HEK293T (cell line): Measurements from ENCODE around the gene CD4.

Experiments
- CTCF ChIA-PET: fragments of 350-600 bp; formaldehyde crosslinking; extraction: SDS; loops from one replicate; lab custom pipeline; 2021; ENCODE audit warnings: antibody characterized with exemption, inconsistent platforms; lab: Yijun Ruan, JAX
- POLR2A ChIA-PET: fragments of 350-600 bp; formaldehyde crosslinking; extraction: SDS; loops from one replicate; lab custom pipeline; 2020; ENCODE audit warnings: antibody characterized with exemption, inconsistent platforms; lab: Yijun Ruan, JAX
- DNase-seq: peaks from one replicate; pipeline ENCODE4 v3.0.0; 2012; ENCODE audit warnings: mixed read lengths; ENCODE audit errors: extremely low spot score
- ARNT ChIP-seq: fragments of 450-650 bp; IDR thresholded peaks from 2 replicates; pipeline ENCODE4 v1.6.1; 2017; ENCODE audit warnings: mild to moderate bottlenecking
- BHLHE40 ChIP-seq: fragments of 450-650 bp; IDR thresholded peaks from 2 replicates; pipeline ENCODE4 v1.6.1; 2016; ENCODE audit warnings: mild to moderate bottlenecking, moderate library complexity, borderline replicate concordance
- CTBP1 ChIP-seq: fragments of 450-650 bp; IDR thresholded peaks from 2 replicates; pipeline ENCODE4 v1.6.1; 2016; ENCODE audit warnings: borderline replicate concordance
- ELF4 ChIP-seq: fragments of 450-650 bp; IDR thresholded peaks from 2 replicates; pipeline ENCODE4 v1.6.1; 2017; ENCODE audit warnings: antibody characterized with exemption
- FOXA1 ChIP-seq: fragments of 450-650 bp; IDR thresholded peaks from 2 replicates; pipeline ENCODE4 v1.6.1; 2016; ENCODE audit warnings: mild to moderate bottlenecking
- FOXK2 ChIP-seq: fragments of 450-650 bp; IDR thresholded peaks from 2 replicates; pipeline ENCODE4 v1.6.1; 2016; ENCODE audit warnings: mild to moderate bottlenecking
- FOXM1 ChIP-seq: fragments of 450-650 bp; IDR thresholded peaks from 2 replicates; pipeline ENCODE4 v1.6.1; 2017; ENCODE audit warnings: mild to moderate bottlenecking, borderline replicate concordance
- HDGF ChIP-seq: fragments of 450-650 bp; IDR thresholded peaks from 2 replicates; pipeline ENCODE4 v1.6.1; 2017; ENCODE audit warnings: antibody characterized with exemption, borderline replicate concordance
- L3MBTL2 ChIP-seq: fragments of 450-650 bp; conservative IDR thresholded peaks from 2 replicates; pipeline ENCODE4 v1.6.1; 2016; ENCODE audit warnings: mild to moderate bottlenecking
- LEF1 ChIP-seq: fragments of 450-650 bp; IDR thresholded peaks from 2 replicates; pipeline ENCODE4 v1.6.1; 2017; ENCODE audit warnings: mild to moderate bottlenecking, borderline replicate concordance
- NFRKB ChIP-seq: fragments of 450-650 bp; IDR thresholded peaks from 2 replicates; pipeline ENCODE4 v1.6.1; 2016; ENCODE audit warnings: mild to moderate bottlenecking, moderate library complexity
- PKNOX1 ChIP-seq: fragments of 450-650 bp; IDR thresholded peaks from 2 replicates; pipeline ENCODE4 v1.6.1; 2016
- SP1 ChIP-seq: fragments of 450-650 bp; IDR thresholded peaks from 2 replicates; pipeline ENCODE4 v1.6.1; 2017
- SUZ12 ChIP-seq: fragments of 450-650 bp; IDR thresholded peaks from 2 replicates; pipeline ENCODE4 v1.6.1; 2016; ENCODE audit warnings: mild to moderate bottlenecking
- TARDBP ChIP-seq: fragments of 450-650 bp; IDR thresholded peaks from 2 replicates; pipeline ENCODE4 v1.6.1; 2016
- ZNF384 ChIP-seq: fragments of 450-650 bp; IDR thresholded peaks from 2 replicates; pipeline ENCODE4 v1.6.1; 2016

CD4 gene

GRCh38 chr12:6831450-6831995 lies 42.2 kb downstream of the CD4 start:
- no peak for DNase-seq
- TF ChIP-seq FOXM1 (no peak), FOXK2 (no peak), CTBP1 (no peak), ZNF384 (no peak), SUZ12 (no peak), TARDBP (no peak), BHLHE40 (no peak), PKNOX1 (no peak), L3MBTL2 (no peak), FOXA1 (no peak), ARNT (no peak)
- CTCF ChIA-PET = interaction anchor here (0.6 to 2.1 kb wide), 3 partner anchors 12 to 78 kb away, joined by 3 to 6 read pairs (median 5); no protein-coding TSS in a partner anchor
- POLR2A ChIA-PET = interaction anchor here (1.0 to 6.3 kb wide), 6 partner anchors 20 to 107 kb away, joined by 3 to 51 read pairs (median 8); partner anchors contain the start of genes CDCA3, COPS7A, MLF2 and USP5

- DNase-seq = no peak
- ChIA-PET CTCF (interaction anchor here (0.6 to 2.1 kb wide), 4 partner anchors 11 to 78 kb away, joined by 3 to 6 read pairs (median 4); no protein-coding TSS in a partner anchor), POLR2A (interaction anchor here (1.0 to 6.3 kb wide), 4 partner anchors 19 to 79 kb away, joined by 3 to 51 read pairs (median 8); partner anchors contain the start of genes CDCA3, MLF2 and USP5)
- TF ChIP-seq NFRKB (no peak), FOXM1 (no peak), LEF1 (no peak), SP1 (no peak), L3MBTL2 (no peak)
These were observed 42.8 kb downstream of the CD4 start for GRCh38 chr12:6832125-6832524.

- POLR2A ChIA-PET = interaction anchor here (1.1 to 6.3 kb wide), 9 partner anchors 10 to 144 kb away, joined by 3 to 51 read pairs (median 5); partner anchors contain the start of genes C12orf57, CDCA3, COPS7A and MLF2
- CTCF ChIA-PET = interaction anchor here (0.6 to 1.3 kb wide), 5 partner anchors 8 to 872 kb away, joined by 3 to 5 read pairs (median 4); no protein-coding TSS in a partner anchor
- no peak for DNase-seq
- TF ChIP-seq LEF1 (no peak), ELF4 (no peak)
These were observed 44.0 kb downstream of the CD4 start for GRCh38 chr12:6833189-6833890.

- CTCF ChIA-PET = interaction anchor here (0.5 to 2.9 kb wide), 10 partner anchors 9 to 871 kb away, joined by 3 to 14 read pairs (median 6); partner anchors contain the start of genes CDCA3, MLF2, SPSB2 and USP5
- POLR2A ChIA-PET = interaction anchor here (1.1 to 6.3 kb wide), 10 partner anchors 9 to 145 kb away, joined by 3 to 51 read pairs (median 4); partner anchors contain the start of genes C12orf57, CDCA3, COPS7A and MLF2
- no peak for DNase-seq
- TF ChIP-seq NFRKB = no peak
- TF ChIP-seq FOXM1 = no peak
- TF ChIP-seq SUZ12 = no peak
- no peak for TF ChIP-seq PKNOX1
- no peak for TF ChIP-seq ELF4
- TF ChIP-seq L3MBTL2 = no peak
- TF ChIP-seq FOXA1 = no peak
- TF ChIP-seq HDGF = no peak
- no peak for TF ChIP-seq ZNF384
- no peak for TF ChIP-seq LEF1
- no peak for TF ChIP-seq BHLHE40
- TF ChIP-seq TARDBP = no peak
These were observed 44.9 kb downstream of the CD4 start for GRCh38 chr12:6834254-6834653.

GRCh38 chr12:6834873-6835272 lies 45.5 kb downstream of the CD4 start:
- ChIA-PET CTCF (interaction anchor here (0.5 to 2.9 kb wide), 12 partner anchors 10 to 459 kb away, joined by 3 to 14 read pairs (median 6); partner anchors contain the start of genes CDCA3, GPR162, MLF2 and PTMS), POLR2A (interaction anchor here (0.8 to 6.3 kb wide), 8 partner anchors 8 to 111 kb away, joined by 3 to 51 read pairs (median 4); partner anchors contain the start of genes CDCA3, COPS7A, GPR162 and MLF2)
- no peak for TF ChIP-seq NFRKB
- no peak for TF ChIP-seq FOXK2
- TF ChIP-seq LEF1 = no peak
- TF ChIP-seq HDGF = no peak
- DNase-seq = no peak

- POLR2A ChIA-PET = interaction anchor here (0.7 to 6.3 kb wide), 5 partner anchors 12 to 83 kb away, joined by 3 to 51 read pairs (median 5); partner anchors contain the start of genes CDCA3, GPR162, MLF2 and USP5
- no peak for DNase-seq
- CTCF ChIA-PET = interaction anchor here (1.3 to 2.9 kb wide), 2 partner anchors 8 to 14 kb away, joined by 5 to 14 read pairs; partner anchors contain the start of genes CDCA3 and USP5
- TF ChIP-seq TARDBP (no peak), ARNT (no peak), CTBP1 (no peak), ZNF384 (no peak), NFRKB (no peak), FOXK2 (no peak), L3MBTL2 (no peak), LEF1 (no peak), SP1 (no peak), HDGF (no peak), SUZ12 (no peak), BHLHE40 (no peak), ELF4 (no peak), FOXA1 (no peak), FOXM1 (no peak), PKNOX1 (no peak)
These were observed 47.5 kb downstream of the CD4 start for GRCh38 chr12:6836851-6837250.
